NB4 (cell line): Measurements from ENCODE around the gene COPE.

Source experiments
- CTCF ChIP-seq: IDR thresholded peaks from one replicate; pipeline ENCODE4 v1.5.1; 2012; ENCODE audit warnings: low read depth, low read length
- POLR2A ChIP-seq: IDR thresholded peaks from 2 replicates; pipeline ENCODE4 v1.6.1; 2011; ENCODE audit warnings: mild to moderate bottlenecking; ENCODE audit not compliant: insufficient read length; ENCODE audit errors: extremely low read depth

GRCh38 chr19:18853755-18854427, 65.3 kb downstream of the COPE start:
- TF ChIP-seq CTCF (no peak), POLR2A (no peak)
